Spleen (tissue), 11 donors: ENCODE measurements around the gene KCNJ16. TPM values are rescaled to one million over a fixed set of nuclear protein-coding genes. Genes with fewer than 3 reads are reported as not detected.

Experiments
- DNase-seq: peaks from one replicate; pipeline ENCODE4 v3.0.0-alpha.2; 2020
- H3K27ac ChIP-seq, 8 donors: fragments of 200-600 bp; sonication (generic) in 7 of 8; 1 replicate in 4 of 8; 2 replicates in 4 of 8; pipeline versions ENCODE4 v1.5.0 to v1.8.0; 2016 to 2021; ENCODE audit warnings: inconsistent platforms in 4 of 8, mild to moderate bottlenecking in 4 of 8, moderate library complexity in 1 of 8
- H3K27me3 ChIP-seq, 7 donors: fragments of 200-600 bp; sonication (generic) in 6 of 7; replicated peaks in 1 of 7; 1 replicate in 4 of 7; 2 replicates in 3 of 7; pipeline versions ENCODE4 v1.5.0 to v1.8.0; 2016 to 2021; ENCODE audit warnings: inconsistent platforms in 3 of 7, mild to moderate bottlenecking in 1 of 7
- H3K36me3 ChIP-seq, 6 donors: fragments of 200-600 bp; sonication (generic) in 5 of 6; 1 replicate in 4 of 6; 2 replicates in 2 of 6; pipeline versions ENCODE4 v1.5.0 to v1.8.0; 2016 to 2021; ENCODE audit warnings: inconsistent platforms in 2 of 6
- H3K4me1 ChIP-seq, 6 donors: fragments of 200-600 bp; sonication (generic) in 5 of 6; 1 replicate in 3 of 6; 2 replicates in 3 of 6; pipeline versions ENCODE4 v1.5.0 to v1.8.0; 2016 to 2021; ENCODE audit warnings: inconsistent platforms in 3 of 6
- H3K4me3 ChIP-seq, 8 donors: fragments of 200-600 bp; sonication (generic) in 7 of 8; 1 replicate in 4 of 8; 2 replicates in 4 of 8; pipeline versions ENCODE4 v1.5.0 to v1.8.0; 2016 to 2021; ENCODE audit warnings: inconsistent platforms in 4 of 8, mild to moderate bottlenecking in 4 of 8, moderate library complexity in 2 of 8
- H3K9me3 ChIP-seq, 8 donors: fragments of 200-600 bp; sonication (generic) in 7 of 8; 1 replicate in 4 of 8; 2 replicates in 4 of 8; pipeline versions ENCODE4 v1.5.0 to v1.8.0; 2016 to 2021; ENCODE audit warnings: inconsistent platforms in 4 of 8
- CTCF ChIP-seq, 11 experiments: fragments of 200-600 bp in 7 of 11; fragments of 450-650 bp in 4 of 11; sonication (generic) in 4 of 11; IDR thresholded peaks in 8 of 11; conservative IDR thresholded peaks in 3 of 11; 1 replicate in 7 of 11; 2 replicates in 4 of 11; pipeline versions ENCODE4 v1.4.0 to v1.8.0; 2016 to 2021; ENCODE audit warnings: antibody characterized with exemption in 11 of 11, inconsistent platforms in 4 of 11, mild to moderate bottlenecking in 1 of 11
- POLR2A ChIP-seq, 3 donors: fragments of 450-650 bp; IDR thresholded peaks; one replicate each; pipeline ENCODE4 v1.5.1; 2017; ENCODE audit warnings: antibody characterized with exemption in 3 of 3, mild to moderate bottlenecking in 1 of 3
- POLR2AphosphoS5 ChIP-seq, 3 donors: sonication (generic); formaldehyde crosslinking; IDR thresholded peaks; one replicate each; pipeline ENCODE4 v1.5.1; 2017; ENCODE audit warnings: antibody characterized with exemption in 3 of 3
- WGBS, 5 donors: extraction: QIAGEN DNeasy Blood & Tissue Kit in 3 of 5; methylation state at CpG; one replicate each; pipeline versions ENCODE4 v1.1.5 to v1.1.7; 2013 to 2018; 5-methylcytosine and 5-hydroxymethylcytosine counted together
- intact Hi-C: fragments of 100-400 bp; cut with DNase I; formaldehyde crosslinking; loops from one replicate; pipeline ENCODE4 v1.15.0; 2023; ENCODE audit warnings: low total_unique reads
- polyA plus RNA-seq, 3 donors: library from polyadenylated mRNA; stranded (reverse); fragments of 200-250 nt; gene quantifications; one replicate each; pipeline ENCODE4 v1.2.1, GENCODE V29; 2013
- total RNA-seq, 7 donors: library from RNA; depleted of rRNA in 3 of 7; stranded (reverse); fragments of >200 nt in 3 of 7; fragmentation: NEBNext Ultra II Directional in 4 of 7; extraction: Animal tissue kit (Norgen Biotek cat#: 25700) in 4 of 7; gene quantifications; one replicate each; pipeline versions ENCODE4 v1.1.0 to v1.2.1, GENCODE V29; 2016 to 2021
- donor health status: healthy with polysubstance abuse.
- donor health status: DM: no; HTN: no; CAD: no; lungs with moderate emphysema.
- donor health status: DM: no; HTN: no; CAD: no.
- donor health status: Bipolar disorder and iron deficiency.
- donor health status: healthy.
- donor health status: DM: no; HTN: no; CAD: no.
- donor health status: DM: yes; HTN: yes; CAD: no.

Gene KCNJ16
- total and polyA plus RNA-seq, 10 donors = 0.12 to 2.2 (median 0.86) TPM

- no peak for DNase-seq
- Histone ChIP-seq H3K36me3 (no peaks in the 10 kb centered on the region), H3K27ac (no peak overlapping the region), H3K27me3 (no peaks in the 10 kb centered on the region), H3K4me1 (peaks cover 0 to 13% (median 0%) of the 10 kb centered on the region in 6 donors), H3K9me3 (peaks cover 0 to 9% (median 0%) of the 10 kb centered on the region in 8 donors), H3K4me3 (no peak overlapping the region)
- WGBS, 5 donors = 91 to 96% (median 94%) methylated on average over 6 of the region's 6 CpGs
- TF ChIP-seq POLR2A (IDR thresholded peaks at IDR 0.05) (no peak), POLR2AphosphoS5 (IDR thresholded peaks at IDR 0.05) (no peak), CTCF (IDR thresholded peaks at IDR 0.05 in 8 of 11, conservative IDR thresholded peaks at IDR 0.05 in 3 of 11) (no peak)
- intact Hi-C loops = no loop called here
Measured at GRCh38 chr17:70127221-70127873, 52.3 kb downstream of the KCNJ16 start.

GRCh38 chr17:70128727-70129238 is 53.8 kb downstream of the KCNJ16 start:
- no peak for DNase-seq
- no peak overlapping the region for H3K27ac ChIP-seq
- H3K4me3 ChIP-seq = no peak overlapping the region
- intact Hi-C loops = no loop called here
- 86 to 97% (median 92%) methylated on average over 23 of the region's 23 CpGs for WGBS, 5 donors
- no peaks in the 10 kb centered on the region for H3K36me3 ChIP-seq
- H3K27me3 ChIP-seq = no peaks in the 10 kb centered on the region
- H3K4me1 ChIP-seq = no peaks in the 10 kb centered on the region
- TF ChIP-seq CTCF (IDR thresholded peaks at IDR 0.05 in 8 of 11, conservative IDR thresholded peaks at IDR 0.05 in 3 of 11) (no peak), POLR2A (IDR thresholded peaks at IDR 0.05) (no peak), POLR2AphosphoS5 (IDR thresholded peaks at IDR 0.05) (no peak)
- H3K9me3 ChIP-seq = peaks cover 0 to 12% (median 0%) of the 10 kb centered on the region in 8 donors

- no peak for DNase-seq
- Histone ChIP-seq H3K36me3 (no peaks in the 10 kb centered on the region), H3K4me1 (no peaks in the 10 kb centered on the region), H3K4me3 (no peak overlapping the region), H3K9me3 (peaks cover 0 to 12% (median 0%) of the 10 kb centered on the region in 8 donors), H3K27me3 (no peaks in the 10 kb centered on the region), H3K27ac (no peak overlapping the region)
- WGBS, 5 donors = 75 to 93% (median 83%) methylated on average over 3 of the region's 3 CpGs
- TF ChIP-seq POLR2A (IDR thresholded peaks at IDR 0.05) (no peak), CTCF (IDR thresholded peaks at IDR 0.05 in 8 of 11, conservative IDR thresholded peaks at IDR 0.05 in 3 of 11) (no peak), POLR2AphosphoS5 (IDR thresholded peaks at IDR 0.05) (no peak)
- intact Hi-C loops = no loop called here
Measured at GRCh38 chr17:70130289-70130688, 55.3 kb downstream of the KCNJ16 start.

- intact Hi-C loops = no loop called here
- DNase-seq = no peak
- Histone ChIP-seq H3K27ac (no peak overlapping the region), H3K9me3 (peaks cover 0 to 12% (median 0%) of the 10 kb centered on the region in 8 donors), H3K27me3 (no peaks in the 10 kb centered on the region), H3K4me1 (peaks cover 0 to 10% (median 7%) of the 10 kb centered on the region in 6 donors), H3K36me3 (no peaks in the 10 kb centered on the region), H3K4me3 (no peak overlapping the region)
- TF ChIP-seq CTCF (IDR thresholded peaks at IDR 0.05 in 8 of 11, conservative IDR thresholded peaks at IDR 0.05 in 3 of 11) = no peak
- no peak for TF ChIP-seq POLR2A (IDR thresholded peaks at IDR 0.05)
- no peak for TF ChIP-seq POLR2AphosphoS5 (IDR thresholded peaks at IDR 0.05)
- 86 to 97% (median 94%) methylated on average over 11 of the region's 11 CpGs for WGBS, 5 donors
Measured at GRCh38 chr17:70132505-70132904, 57.5 kb downstream of the KCNJ16 start.
